ENCODE measurements around the gene KRT76. TPM values are rescaled to one million over a fixed set of nuclear protein-coding genes. Genes with fewer than 3 reads are reported as not detected.
"Not testable (repeated sequence)": the region's sequence is repeated elsewhere in the genome, so short reads cannot be mapped to it uniquely, and the experiment has no call there.

The KRT76 gene
- total and polyA plus RNA-seq, 2 experiments from 2014 or later, result not detected

DNA sequence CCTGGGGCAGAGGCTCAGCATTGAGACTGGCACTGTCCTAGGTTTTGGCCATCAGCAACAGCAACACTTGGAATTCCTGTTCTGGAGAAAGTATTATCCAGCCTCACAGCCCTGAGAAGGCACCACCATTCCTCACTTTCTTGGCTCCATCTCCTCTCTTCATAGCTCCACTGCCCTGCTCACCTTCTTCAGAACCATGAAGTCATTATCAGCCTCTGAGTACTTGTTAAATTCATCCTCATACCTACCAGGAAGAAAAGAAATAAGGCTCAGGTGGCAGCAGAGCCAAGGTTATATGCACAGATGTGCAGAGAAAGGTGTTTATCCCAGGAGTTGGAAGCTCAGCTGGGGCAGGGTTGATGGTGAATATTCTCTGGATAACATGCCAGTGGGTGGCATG lies 25.4 kb downstream of the KRT76 start:
- no peak overlapping the region for H3K4me3 ChIP-seq
- no peaks in the 10 kb centered on the region for H3K27me3 ChIP-seq (ENCODE audit: insufficient read depth)
- Mint-ChIP-seq H3K36me3 (ENCODE audit: low read depth) (no peaks in the 10 kb centered on the region), H3K4me3 (no peak overlapping the region), H3K9me3 (no peaks in the 10 kb centered on the region), H3K27me3 (ENCODE audit: insufficient read depth, low read depth, poor library complexity) (no peaks in the 10 kb centered on the region), H3K27ac (no peak overlapping the region), H3K4me1 (no peaks in the 10 kb centered on the region)
- no peaks in the 10 kb centered on the region for H3F3A ChIP-seq (replicated peaks; ENCODE audit: low read depth)
- H3K4me1 ChIP-seq (ENCODE audit: insufficient read depth), result no peaks in the 10 kb centered on the region
- H3K36me3 ChIP-seq (ENCODE audit: insufficient read depth), result no peaks in the 10 kb centered on the region
- H3K79me2 ChIP-seq (replicated peaks; ENCODE audit: insufficient read depth), result no peaks in the 10 kb centered on the region
- no peaks in the 10 kb centered on the region for H4K20me1 ChIP-seq (replicated peaks; ENCODE audit: insufficient read depth)
- ATAC-seq (no peak), DNase-seq (ENCODE audit: low spot score) (no peak)
- H3K27ac ChIP-seq (ENCODE audit: low read depth), result no peak overlapping the region
- no peak overlapping the region for H2AFZ ChIP-seq
- 0 out of 2 replicates have a peak, but pooled peaks cover 12% of the 10 kb centered on the region for H3K9me2 ChIP-seq (ENCODE audit: insufficient read depth)
- H3K4me2 ChIP-seq, result no peak overlapping the region
- TF ChIP-seq ZNF331 (CRISPR knock-in tag; IDR thresholded peaks at IDR 0.05; ENCODE audit: low read depth) (no peak), EZH2phosphoT487 (IDR thresholded peaks at IDR 0.05; ENCODE audit: unreplicated experiment) (no peak), JUNB (IDR thresholded peaks at IDR 0.05; ENCODE audit: unreplicated experiment) (no peak), CREB1 (CRISPR knock-in tag; IDR thresholded peaks at IDR 0.05; ENCODE audit: low read depth) (no peak), STAT1 (IDR thresholded peaks at IDR 0.05; ENCODE audit: unreplicated experiment) (no peak)
- TF ChIP-seq, protein P1, sequence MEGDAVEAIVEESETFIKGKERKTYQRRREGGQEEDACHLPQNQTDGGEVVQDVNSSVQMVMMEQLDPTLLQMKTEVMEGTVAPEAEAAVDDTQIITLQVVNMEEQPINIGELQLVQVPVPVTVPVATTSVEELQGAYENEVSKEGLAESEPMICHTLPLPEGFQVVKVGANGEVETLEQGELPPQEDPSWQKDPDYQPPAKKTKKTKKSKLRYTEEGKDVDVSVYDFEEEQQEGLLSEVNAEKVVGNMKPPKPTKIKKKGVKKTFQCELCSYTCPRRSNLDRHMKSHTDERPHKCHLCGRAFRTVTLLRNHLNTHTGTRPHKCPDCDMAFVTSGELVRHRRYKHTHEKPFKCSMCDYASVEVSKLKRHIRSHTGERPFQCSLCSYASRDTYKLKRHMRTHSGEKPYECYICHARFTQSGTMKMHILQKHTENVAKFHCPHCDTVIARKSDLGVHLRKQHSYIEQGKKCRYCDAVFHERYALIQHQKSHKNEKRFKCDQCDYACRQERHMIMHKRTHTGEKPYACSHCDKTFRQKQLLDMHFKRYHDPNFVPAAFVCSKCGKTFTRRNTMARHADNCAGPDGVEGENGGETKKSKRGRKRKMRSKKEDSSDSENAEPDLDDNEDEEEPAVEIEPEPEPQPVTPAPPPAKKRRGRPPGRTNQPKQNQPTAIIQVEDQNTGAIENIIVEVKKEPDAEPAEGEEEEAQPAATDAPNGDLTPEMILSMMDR (conservative IDR thresholded peaks at IDR 0.05; ENCODE audit: low read depth in 2 of 2), result no peak
- TF ChIP-seq, protein P2, sequence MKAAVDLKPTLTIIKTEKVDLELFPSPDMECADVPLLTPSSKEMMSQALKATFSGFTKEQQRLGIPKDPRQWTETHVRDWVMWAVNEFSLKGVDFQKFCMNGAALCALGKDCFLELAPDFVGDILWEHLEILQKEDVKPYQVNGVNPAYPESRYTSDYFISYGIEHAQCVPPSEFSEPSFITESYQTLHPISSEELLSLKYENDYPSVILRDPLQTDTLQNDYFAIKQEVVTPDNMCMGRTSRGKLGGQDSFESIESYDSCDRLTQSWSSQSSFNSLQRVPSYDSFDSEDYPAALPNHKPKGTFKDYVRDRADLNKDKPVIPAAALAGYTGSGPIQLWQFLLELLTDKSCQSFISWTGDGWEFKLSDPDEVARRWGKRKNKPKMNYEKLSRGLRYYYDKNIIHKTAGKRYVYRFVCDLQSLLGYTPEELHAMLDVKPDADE (IDR thresholded peaks at IDR 0.05), result no peak
- TF ChIP-seq, protein P3, sequence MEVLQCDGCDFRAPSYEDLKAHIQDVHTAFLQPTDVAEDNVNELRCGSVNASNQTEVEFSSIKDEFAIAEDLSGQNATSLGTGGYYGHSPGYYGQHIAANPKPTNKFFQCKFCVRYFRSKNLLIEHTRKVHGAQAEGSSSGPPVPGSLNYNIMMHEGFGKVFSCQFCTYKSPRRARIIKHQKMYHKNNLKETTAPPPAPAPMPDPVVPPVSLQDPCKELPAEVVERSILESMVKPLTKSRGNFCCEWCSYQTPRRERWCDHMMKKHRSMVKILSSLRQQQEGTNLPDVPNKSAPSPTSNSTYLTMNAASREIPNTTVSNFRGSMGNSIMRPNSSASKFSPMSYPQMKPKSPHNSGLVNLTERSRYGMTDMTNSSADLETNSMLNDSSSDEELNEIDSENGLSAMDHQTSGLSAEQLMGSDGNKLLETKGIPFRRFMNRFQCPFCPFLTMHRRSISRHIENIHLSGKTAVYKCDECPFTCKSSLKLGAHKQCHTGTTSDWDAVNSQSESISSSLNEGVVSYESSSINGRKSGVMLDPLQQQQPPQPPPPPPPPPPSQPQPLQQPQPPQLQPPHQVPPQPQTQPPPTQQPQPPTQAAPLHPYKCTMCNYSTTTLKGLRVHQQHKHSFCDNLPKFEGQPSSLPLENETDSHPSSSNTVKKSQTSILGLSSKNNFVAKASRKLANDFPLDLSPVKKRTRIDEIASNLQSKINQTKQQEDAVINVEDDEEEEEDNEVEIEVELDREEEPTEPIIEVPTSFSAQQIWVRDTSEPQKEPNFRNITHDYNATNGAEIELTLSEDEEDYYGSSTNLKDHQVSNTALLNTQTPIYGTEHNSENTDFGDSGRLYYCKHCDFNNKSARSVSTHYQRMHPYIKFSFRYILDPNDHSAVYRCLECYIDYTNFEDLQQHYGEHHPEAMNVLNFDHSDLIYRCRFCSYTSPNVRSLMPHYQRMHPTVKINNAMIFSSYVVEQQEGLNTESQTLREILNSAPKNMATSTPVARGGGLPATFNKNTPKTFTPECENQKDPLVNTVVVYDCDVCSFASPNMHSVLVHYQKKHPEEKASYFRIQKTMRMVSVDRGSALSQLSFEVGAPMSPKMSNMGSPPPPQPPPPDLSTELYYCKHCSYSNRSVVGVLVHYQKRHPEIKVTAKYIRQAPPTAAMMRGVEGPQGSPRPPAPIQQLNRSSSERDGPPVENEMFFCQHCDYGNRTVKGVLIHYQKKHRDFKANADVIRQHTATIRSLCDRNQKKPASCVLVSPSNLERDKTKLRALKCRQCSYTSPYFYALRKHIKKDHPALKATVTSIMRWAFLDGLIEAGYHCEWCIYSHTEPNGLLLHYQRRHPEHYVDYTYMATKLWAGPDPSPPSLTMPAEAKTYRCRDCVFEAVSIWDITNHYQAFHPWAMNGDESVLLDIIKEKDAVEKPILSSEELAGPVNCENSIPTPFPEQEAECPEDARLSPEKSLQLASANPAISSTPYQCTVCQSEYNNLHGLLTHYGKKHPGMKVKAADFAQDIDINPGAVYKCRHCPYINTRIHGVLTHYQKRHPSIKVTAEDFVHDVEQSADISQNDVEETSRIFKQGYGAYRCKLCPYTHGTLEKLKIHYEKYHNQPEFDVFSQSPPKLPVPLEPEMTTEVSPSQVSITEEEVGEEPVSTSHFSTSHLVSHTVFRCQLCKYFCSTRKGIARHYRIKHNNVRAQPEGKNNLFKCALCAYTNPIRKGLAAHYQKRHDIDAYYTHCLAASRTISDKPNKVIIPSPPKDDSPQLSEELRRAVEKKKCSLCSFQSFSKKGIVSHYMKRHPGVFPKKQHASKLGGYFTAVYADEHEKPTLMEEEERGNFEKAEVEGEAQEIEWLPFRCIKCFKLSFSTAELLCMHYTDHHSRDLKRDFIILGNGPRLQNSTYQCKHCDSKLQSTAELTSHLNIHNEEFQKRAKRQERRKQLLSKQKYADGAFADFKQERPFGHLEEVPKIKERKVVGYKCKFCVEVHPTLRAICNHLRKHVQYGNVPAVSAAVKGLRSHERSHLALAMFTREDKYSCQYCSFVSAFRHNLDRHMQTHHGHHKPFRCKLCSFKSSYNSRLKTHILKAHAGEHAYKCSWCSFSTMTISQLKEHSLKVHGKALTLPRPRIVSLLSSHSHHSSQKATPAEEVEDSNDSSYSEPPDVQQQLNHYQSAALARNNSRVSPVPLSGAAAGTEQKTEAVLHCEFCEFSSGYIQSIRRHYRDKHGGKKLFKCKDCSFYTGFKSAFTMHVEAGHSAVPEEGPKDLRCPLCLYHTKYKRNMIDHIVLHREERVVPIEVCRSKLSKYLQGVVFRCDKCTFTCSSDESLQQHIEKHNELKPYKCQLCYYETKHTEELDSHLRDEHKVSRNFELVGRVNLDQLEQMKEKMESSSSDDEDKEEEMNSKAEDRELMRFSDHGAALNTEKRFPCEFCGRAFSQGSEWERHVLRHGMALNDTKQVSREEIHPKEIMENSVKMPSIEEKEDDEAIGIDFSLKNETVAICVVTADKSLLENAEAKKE (CRISPR knock-in tag; IDR thresholded peaks at IDR 0.05), result no peak

DNA sequence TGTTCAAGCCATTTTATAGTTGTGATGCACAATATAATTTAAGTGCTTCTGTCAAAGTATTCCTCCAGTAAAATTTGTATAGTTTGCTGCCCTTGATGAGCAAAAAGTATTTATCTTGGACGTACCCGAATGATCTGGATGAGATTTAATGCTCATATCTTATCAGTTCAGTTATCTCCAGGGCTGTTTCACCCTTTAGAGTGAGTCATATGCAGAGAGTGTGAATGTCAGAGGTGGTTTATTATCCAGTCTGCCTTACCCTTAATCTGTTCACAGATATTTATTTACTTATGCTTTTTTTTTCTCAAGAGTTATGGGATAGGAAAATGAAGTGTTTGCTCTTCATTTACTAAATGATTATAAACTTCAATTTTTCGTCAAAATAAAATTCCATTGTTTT lies 26.6 kb downstream of the KRT76 start:
- not testable (repeated sequence) for DNase-seq (ENCODE audit: low spot score); H3K4me3 ChIP-seq; H3K27ac ChIP-seq (ENCODE audit: low read depth); H3F3A ChIP-seq (replicated peaks; ENCODE audit: low read depth); H4K20me1 ChIP-seq (replicated peaks; ENCODE audit: insufficient read depth); H3K4me1 ChIP-seq (ENCODE audit: insufficient read depth); H2AFZ ChIP-seq; H3K27ac Mint-ChIP-seq; H3K27me3 Mint-ChIP-seq (ENCODE audit: insufficient read depth, low read depth, poor library complexity); H3K4me2 ChIP-seq; H3K4me3 Mint-ChIP-seq; H3K4me1 Mint-ChIP-seq; H3K36me3 ChIP-seq (ENCODE audit: insufficient read depth); ATAC-seq; H3K27me3 ChIP-seq (ENCODE audit: insufficient read depth); H3K36me3 Mint-ChIP-seq (ENCODE audit: low read depth); H3K79me2 ChIP-seq (replicated peaks; ENCODE audit: insufficient read depth); H3K9me3 Mint-ChIP-seq
- 0 out of 2 replicates have a peak, but pooled peaks cover 13% of the 10 kb centered on the region for H3K9me2 ChIP-seq (ENCODE audit: insufficient read depth)

All from GM23338 (cell line).